ENCODE measurements around the gene KDM4C.

The KDM4C gene

DNA sequence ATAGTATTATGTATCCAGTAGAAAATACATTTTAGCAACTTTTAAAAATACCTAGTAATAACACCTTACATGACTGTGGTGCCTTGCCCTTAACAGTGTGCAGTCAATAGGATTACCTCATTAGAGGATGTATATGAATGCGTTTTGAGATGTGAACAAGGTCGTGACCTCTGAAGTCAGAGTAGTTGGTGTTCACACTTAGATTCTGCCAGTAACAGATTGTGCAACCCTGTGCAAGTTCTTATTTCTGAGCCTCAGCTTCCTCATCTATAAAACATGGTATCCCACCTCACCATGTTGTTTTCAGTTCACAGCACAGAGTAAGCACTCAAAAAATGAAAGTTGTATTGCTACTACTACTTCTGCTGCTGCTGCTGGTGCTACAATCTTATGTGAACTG lies 347.3 kb downstream of the KDM4C start:
- DNase-seq (ENCODE audit: low spot score): no peak
- TF ChIP-seq, protein P1, sequence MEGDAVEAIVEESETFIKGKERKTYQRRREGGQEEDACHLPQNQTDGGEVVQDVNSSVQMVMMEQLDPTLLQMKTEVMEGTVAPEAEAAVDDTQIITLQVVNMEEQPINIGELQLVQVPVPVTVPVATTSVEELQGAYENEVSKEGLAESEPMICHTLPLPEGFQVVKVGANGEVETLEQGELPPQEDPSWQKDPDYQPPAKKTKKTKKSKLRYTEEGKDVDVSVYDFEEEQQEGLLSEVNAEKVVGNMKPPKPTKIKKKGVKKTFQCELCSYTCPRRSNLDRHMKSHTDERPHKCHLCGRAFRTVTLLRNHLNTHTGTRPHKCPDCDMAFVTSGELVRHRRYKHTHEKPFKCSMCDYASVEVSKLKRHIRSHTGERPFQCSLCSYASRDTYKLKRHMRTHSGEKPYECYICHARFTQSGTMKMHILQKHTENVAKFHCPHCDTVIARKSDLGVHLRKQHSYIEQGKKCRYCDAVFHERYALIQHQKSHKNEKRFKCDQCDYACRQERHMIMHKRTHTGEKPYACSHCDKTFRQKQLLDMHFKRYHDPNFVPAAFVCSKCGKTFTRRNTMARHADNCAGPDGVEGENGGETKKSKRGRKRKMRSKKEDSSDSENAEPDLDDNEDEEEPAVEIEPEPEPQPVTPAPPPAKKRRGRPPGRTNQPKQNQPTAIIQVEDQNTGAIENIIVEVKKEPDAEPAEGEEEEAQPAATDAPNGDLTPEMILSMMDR (IDR thresholded peaks at IDR 0.05; ENCODE audit: extremely low read depth, missing control alignments): no peak

- TF ChIP-seq, protein P1 (IDR thresholded peaks at IDR 0.05; ENCODE audit: extremely low read depth, missing control alignments): no peak
- DNase-seq (ENCODE audit: low spot score): no peak
Observed at GRCh38 chr9:7108936-7109335, 351.2 kb downstream of the KDM4C start.

DNA sequence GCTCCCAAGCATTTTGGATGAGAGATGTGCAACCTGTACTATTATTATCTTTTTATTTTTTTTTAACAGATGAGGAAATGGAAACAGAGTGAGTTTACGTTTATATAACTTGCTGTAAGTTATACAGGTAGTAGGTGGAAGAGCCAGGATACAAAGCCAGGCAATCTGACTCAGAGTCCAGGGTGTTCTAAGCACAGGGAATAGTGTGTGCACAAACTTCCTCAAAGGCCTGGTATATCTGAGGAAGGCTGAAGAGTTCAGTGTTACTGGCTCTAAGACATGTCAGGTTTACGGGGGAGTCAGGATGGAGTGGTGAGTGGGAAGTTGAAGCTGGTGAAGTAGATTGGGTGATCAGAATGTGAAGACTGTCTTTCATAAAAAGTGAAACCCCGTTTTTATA lies 353.6 kb downstream of the KDM4C start:
- TF ChIP-seq, protein P1 (IDR thresholded peaks at IDR 0.05; ENCODE audit: extremely low read depth, missing control alignments): no peak
- DNase-seq (ENCODE audit: low spot score): no peak

DNA sequence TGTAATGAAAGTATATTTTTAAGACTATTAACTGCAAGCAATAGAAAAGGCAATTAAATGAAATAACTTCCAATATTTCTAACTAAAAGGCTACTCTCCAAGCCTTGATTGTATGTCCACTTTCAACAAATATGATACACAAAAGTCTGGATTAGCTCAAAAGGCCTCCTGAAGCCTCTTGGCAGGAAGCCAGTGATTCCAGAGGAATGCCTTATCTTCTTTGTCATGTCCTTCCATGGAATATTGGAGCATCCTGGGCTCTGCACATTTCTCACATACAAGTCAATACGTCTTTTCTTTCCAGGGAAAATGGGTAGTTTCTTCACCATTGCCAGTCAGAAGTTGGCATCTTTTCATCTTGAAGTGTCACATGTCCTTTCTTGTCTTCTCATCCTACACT lies 357.8 kb downstream of the KDM4C start:
- DNase-seq (ENCODE audit: low spot score): no peak
- TF ChIP-seq, protein P1 (IDR thresholded peaks at IDR 0.05; ENCODE audit: extremely low read depth, missing control alignments): no peak

- peak; percentile 38 for DNase-seq (ENCODE audit: low spot score)
- TF ChIP-seq, protein P1 (IDR thresholded peaks at IDR 0.05; ENCODE audit: extremely low read depth, missing control alignments): no peak
Observed at GRCh38 chr9:7117676-7118561, 360.1 kb downstream of the KDM4C start.

GRCh38 chr9:7118633-7119032 lies 360.9 kb downstream of the KDM4C start:
- TF ChIP-seq, protein P1 (IDR thresholded peaks at IDR 0.05; ENCODE audit: extremely low read depth, missing control alignments): no peak
- peak; percentile 16 for DNase-seq (ENCODE audit: low spot score)

- no peak for DNase-seq (ENCODE audit: low spot score)
- TF ChIP-seq, protein P1 (IDR thresholded peaks at IDR 0.05; ENCODE audit: extremely low read depth, missing control alignments): no peak
Observed at GRCh38 chr9:7119612-7120011, 361.8 kb downstream of the KDM4C start.

All from GM20000 (cell line).